A172 (cell line): ENCODE results near the gene TRAPPC10. TPM values are rescaled to one million over a fixed set of nuclear protein-coding genes. Genes with fewer than 3 reads are reported as not detected.

Experiments used
- DNase-seq: peaks from one replicate; pipeline ENCODE4 v3.0.0-alpha.2; 2015; ENCODE audit warnings: low spot score
- total RNA-seq: library from RNA; depleted of rRNA; stranded (reverse); fragments of >200 nt; shearing (Covaris generic); gene quantifications from 2 replicates; pipeline ENCODE4 v1.2.3, GENCODE V29; 2014; rRNA removed

The TRAPPC10 gene
- 30.3 and 34.7 TPM in 2 replicates for total RNA-seq

GRCh38 chr21:44011579-44012473 is at the start of gene TRAPPC10:
TRAPPC10 (plus strand) TSS chr21:44012309; CDS start chr21:44012494, 185 bp downstream.
- peak; percentile 78 for DNase-seq

GRCh38 chr21:43965911-43966585 is 46.1 kb upstream of the TRAPPC10 start:
- DNase-seq, result no peak

- no peak for DNase-seq
Measured at GRCh38 chr21:43966946-43967512, 45.1 kb upstream of the TRAPPC10 start.

- DNase-seq, result no peak
Measured at GRCh38 chr21:43967981-43968380, 44.1 kb upstream of the TRAPPC10 start.

GRCh38 chr21:43968410-43969114 is 43.5 kb upstream of the TRAPPC10 start:
- DNase-seq, result no peak

GRCh38 chr21:43969115-43969444 is 43.0 kb upstream of the TRAPPC10 start:
- no peak for DNase-seq

GRCh38 chr21:43970551-43970950 is 41.6 kb upstream of the TRAPPC10 start:
- DNase-seq, result no peak

- no peak for DNase-seq
Measured at GRCh38 chr21:43971201-43971991, 40.7 kb upstream of the TRAPPC10 start.

- DNase-seq, result no peak
Measured at GRCh38 chr21:43971992-43972255, 40.2 kb upstream of the TRAPPC10 start.

GRCh38 chr21:43972850-43973633 is 39.1 kb upstream of the TRAPPC10 start:
- no peak for DNase-seq

GRCh38 chr21:43973634-43973955 is 38.5 kb upstream of the TRAPPC10 start:
- DNase-seq, result no peak

- DNase-seq, result no peak
Measured at GRCh38 chr21:43974791-43975468, 37.2 kb upstream of the TRAPPC10 start.

GRCh38 chr21:43975469-43976098 is 36.5 kb upstream of the TRAPPC10 start:
- DNase-seq, result peak; percentile 56

- DNase-seq, result no peak
Measured at GRCh38 chr21:43976661-43977060, 35.4 kb upstream of the TRAPPC10 start.

- DNase-seq, result no peak
Measured at GRCh38 chr21:43978060-43978459, 34.0 kb upstream of the TRAPPC10 start.

- no peak for DNase-seq
Measured at GRCh38 chr21:43979654-43980053, 32.5 kb upstream of the TRAPPC10 start.

GRCh38 chr21:43981151-43981870 is 30.8 kb upstream of the TRAPPC10 start:
- no peak for DNase-seq

GRCh38 chr21:43981871-43982210 is 30.3 kb upstream of the TRAPPC10 start:
- no peak for DNase-seq

GRCh38 chr21:43982489-43983078 is 29.5 kb upstream of the TRAPPC10 start:
- DNase-seq, result no peak
